Activated naive CD4-positive, alpha-beta T cell treated with anti-CD3 and anti-CD28 coated beads for 36 hours (primary cell): ENCODE results near the gene PHKA1. TPM values are rescaled to one million over a fixed set of nuclear protein-coding genes. Genes with fewer than 3 reads are reported as not detected.
"Not testable (repeated sequence)": the region's sequence is repeated elsewhere in the genome, so short reads cannot be mapped to it uniquely, and the experiment has no call there.

Source experiments
- CTCF ChIA-PET: fragments of 350-600 bp; sonication (Branson Sonifier 250); formaldehyde crosslinking; loops from one replicate; lab custom pipeline; 2021; ENCODE audit warnings: antibody characterized with exemption; lab: Charles Lee
- DNase-seq: peaks from one replicate; pipeline ENCODE4 v3.0.0-alpha.2; 2020
- H3K27ac Mint-ChIP-seq: one replicate; pipeline ENCODE4 v1.8.0; 2021; ENCODE audit warnings: mild to moderate bottlenecking, mixed read lengths
- H3K27me3 Mint-ChIP-seq: one replicate; pipeline ENCODE4 v1.8.0; 2021; ENCODE audit warnings: low read depth, mixed read lengths
- H3K36me3 Mint-ChIP-seq: one replicate; pipeline ENCODE4 v1.8.0; 2021; ENCODE audit warnings: low read depth, mixed read lengths
- H3K4me1 Mint-ChIP-seq: one replicate; pipeline ENCODE4 v1.8.0; 2021; ENCODE audit warnings: low read depth, mixed read lengths
- H3K4me3 Mint-ChIP-seq: one replicate; pipeline ENCODE4 v1.8.0; 2021; ENCODE audit warnings: mild to moderate bottlenecking, moderate library complexity, mixed read lengths
- H3K9me3 Mint-ChIP-seq: one replicate; pipeline ENCODE4 v1.8.0; 2021; ENCODE audit warnings: mixed read lengths
- intact Hi-C: fragments of 100-400 bp; cut with micrococcal nuclease; formaldehyde crosslinking; loops from one replicate; pipeline ENCODE4 v1.15.1; 2023
- total RNA-seq, 2 experiments: library from RNA; stranded (reverse); gene quantifications; one replicate each; pipeline ENCODE4 v1.2.3, GENCODE V29; 2021

Gene PHKA1
- total RNA-seq, 2 experiments from 2014 or later = 5.8 to 6.5 TPM

DNA sequence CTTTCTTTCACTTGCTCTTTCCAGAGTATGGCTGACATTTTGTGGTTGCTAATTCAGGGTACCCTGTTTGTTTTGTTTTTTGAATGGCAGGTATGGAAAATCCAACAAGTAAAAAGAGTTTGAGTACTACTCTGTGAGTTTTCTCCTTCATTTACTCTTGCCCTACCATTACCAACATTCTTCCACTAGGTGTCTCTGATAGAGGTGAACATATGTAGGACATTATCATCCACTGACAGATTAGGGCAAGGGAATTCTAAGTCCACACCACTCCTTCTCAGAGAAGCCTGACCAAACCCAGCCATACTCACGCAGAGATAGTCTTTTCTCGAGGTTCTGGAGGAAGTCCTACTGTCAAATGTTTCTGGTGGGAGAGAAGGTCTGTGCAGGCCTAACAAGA, 104.8 kb downstream of the PHKA1 start:
- Mint-ChIP-seq H3K27ac (no peak overlapping the region), H3K4me3 (no peak overlapping the region), H3K27me3 (peaks cover 1% of the 10 kb centered on the region), H3K9me3 (no peaks in the 10 kb centered on the region), H3K4me1 (no peaks in the 10 kb centered on the region), H3K36me3 (peaks cover 13% of the 10 kb centered on the region)
- CTCF ChIA-PET = no interaction called here
- intact Hi-C loops = no loop called here
- DNase-seq = no peak

DNA sequence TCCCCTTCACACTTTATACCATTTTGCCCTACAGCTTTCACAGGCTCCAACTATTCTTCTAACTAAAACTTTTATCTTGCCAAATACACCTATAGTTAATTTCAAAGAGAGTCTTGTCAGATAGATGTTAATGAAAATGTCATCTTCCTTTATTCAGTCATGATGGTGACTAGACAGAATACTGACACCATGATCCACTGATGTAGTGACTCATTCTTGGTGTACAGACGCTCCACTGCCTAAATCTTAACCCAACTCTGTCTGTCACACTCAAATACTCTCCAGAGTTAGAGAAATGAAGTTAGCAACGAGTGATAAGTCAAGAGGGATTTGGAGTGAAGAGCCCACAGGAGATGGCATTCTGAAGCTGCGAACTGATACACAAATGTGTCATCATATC, 109.4 kb downstream of the PHKA1 start:
- Mint-ChIP-seq H3K27ac (no peak overlapping the region), H3K4me3 (no peak overlapping the region)
- intact Hi-C loops = loop anchor here (1.0 kb wide), 1 partner anchor 17 kb away; no protein-coding TSS in a partner anchor

DNA sequence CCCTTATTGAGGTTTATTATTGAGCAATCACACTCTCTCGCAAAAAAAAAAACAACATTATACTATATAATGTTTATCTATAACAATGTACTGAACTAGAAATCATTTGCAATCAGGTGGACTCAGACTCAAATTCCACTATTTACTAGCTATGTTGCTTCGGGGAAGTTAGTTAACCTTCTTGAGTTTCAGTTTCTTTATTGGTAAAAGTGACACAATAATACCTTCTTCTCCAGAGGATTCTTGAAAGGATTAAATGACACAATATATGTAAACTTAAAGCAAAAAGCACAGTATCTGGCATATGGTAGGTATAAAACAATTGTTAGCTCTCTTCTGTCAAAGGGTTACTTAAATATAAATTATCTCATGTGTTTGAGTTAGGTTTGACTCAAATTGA, 110.0 kb downstream of the PHKA1 start:
- Mint-ChIP-seq H3K9me3 (no peaks in the 10 kb centered on the region), H3K36me3 (peaks cover 9% of the 10 kb centered on the region), H3K4me3 (no peak overlapping the region), H3K27ac (no peak overlapping the region), H3K27me3 (no peaks in the 10 kb centered on the region), H3K4me1 (peaks cover 2% of the 10 kb centered on the region)
- DNase-seq = no peak
- intact Hi-C loops = loop anchor here (1.0 kb wide), 1 partner anchor 17 kb away; no protein-coding TSS in a partner anchor
- CTCF ChIA-PET = no interaction called here

More for the DNA sequence above, 109.4 kb downstream of the PHKA1 start:
- CTCF ChIA-PET = no interaction called here
- H3K27me3 Mint-ChIP-seq = no peaks in the 10 kb centered on the region
- H3K4me1 Mint-ChIP-seq = peaks cover 2% of the 10 kb centered on the region
- no peak for DNase-seq
- H3K9me3 Mint-ChIP-seq = no peaks in the 10 kb centered on the region
- H3K36me3 Mint-ChIP-seq = peaks cover 11% of the 10 kb centered on the region

DNA sequence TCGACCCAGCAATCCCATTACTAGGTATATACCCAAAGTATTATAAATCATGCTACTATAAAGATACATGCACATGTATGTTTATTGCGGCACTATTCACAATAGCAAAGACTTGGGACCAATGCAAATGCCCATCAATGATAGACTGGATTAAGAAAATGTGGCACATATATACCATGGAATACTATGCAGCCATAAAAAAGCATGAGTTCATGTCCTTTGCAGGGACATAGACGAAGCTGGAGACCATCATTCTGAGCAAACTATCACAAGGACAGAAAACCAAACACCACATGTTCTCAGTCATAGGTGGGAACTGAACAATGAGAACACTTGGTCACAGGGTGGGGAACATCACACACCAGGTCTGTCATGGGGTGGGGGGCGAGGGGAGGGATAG, 123.1 kb downstream of the PHKA1 start:
- H3K27ac Mint-ChIP-seq, H3K9me3 Mint-ChIP-seq, CTCF ChIA-PET, H3K36me3 Mint-ChIP-seq, H3K27me3 Mint-ChIP-seq, H3K4me1 Mint-ChIP-seq, DNase-seq, H3K4me3 Mint-ChIP-seq, intact Hi-C loops: not testable (repeated sequence)

DNA sequence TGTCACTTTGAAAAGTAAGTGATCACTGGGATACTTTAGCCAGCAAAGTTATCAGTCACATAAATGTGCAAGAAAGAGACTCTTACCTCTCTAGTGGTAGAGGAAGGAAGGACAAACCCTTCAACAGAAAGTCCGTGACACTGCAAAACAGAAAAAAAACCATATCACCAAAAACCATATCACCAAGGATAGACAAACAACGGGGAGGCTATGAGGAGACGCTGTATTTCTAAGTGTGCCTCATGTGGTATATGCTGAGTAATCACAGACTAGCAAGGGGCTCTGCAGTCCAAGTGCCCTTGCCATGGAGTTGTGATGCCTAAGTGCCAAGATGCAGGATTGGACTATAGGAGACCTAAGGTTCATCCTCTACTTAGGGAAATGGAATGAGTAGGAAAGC, 129.9 kb downstream of the PHKA1 start:
- CTCF ChIA-PET = no interaction called here
- Mint-ChIP-seq H3K27ac (no peak overlapping the region), H3K4me3 (no peak overlapping the region), H3K36me3 (peaks cover 5% of the 10 kb centered on the region), H3K9me3 (no peaks in the 10 kb centered on the region), H3K4me1 (no peaks in the 10 kb centered on the region), H3K27me3 (peaks cover 3% of the 10 kb centered on the region)
- DNase-seq = no peak
- intact Hi-C loops = no loop called here

DNA sequence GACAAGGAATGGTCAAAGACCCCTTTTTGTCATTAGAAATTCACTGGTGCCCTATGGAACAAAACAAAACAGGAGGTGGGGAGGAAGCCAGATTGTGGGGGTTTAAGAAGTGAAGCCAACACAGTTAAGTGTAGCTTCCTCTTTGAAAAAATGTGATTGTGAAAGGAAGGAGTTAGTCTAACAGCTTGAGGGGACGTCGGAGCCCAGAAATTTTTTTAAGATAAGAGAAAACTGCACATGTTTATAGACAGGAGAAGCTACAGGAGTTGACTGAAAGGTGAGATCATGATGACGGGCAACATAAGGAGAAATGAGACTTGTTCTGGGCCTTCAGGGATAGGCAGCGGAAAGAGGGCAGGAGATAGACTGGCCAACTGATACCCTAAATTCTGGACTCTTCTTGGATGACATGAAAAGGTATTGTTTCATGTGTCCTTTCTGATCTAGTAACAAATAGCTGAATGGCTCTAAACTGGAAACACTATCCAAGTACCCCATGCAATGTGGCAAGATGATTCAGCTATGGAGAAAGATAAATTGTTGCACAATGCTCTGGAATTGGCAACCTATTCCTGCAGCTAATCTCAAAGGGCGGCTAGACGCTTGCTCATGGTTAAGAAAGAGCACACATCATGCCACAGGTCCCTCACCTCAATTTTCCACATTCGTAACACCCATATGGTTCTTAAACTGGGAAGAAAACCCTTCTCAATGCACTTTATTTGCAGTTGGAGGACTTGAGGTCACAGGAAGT, 137.8 kb downstream of the PHKA1 start:
- no peak overlapping the region for H3K27ac Mint-ChIP-seq
- CTCF ChIA-PET = no interaction called here
- no peaks in the 10 kb centered on the region for H3K9me3 Mint-ChIP-seq
- H3K4me3 Mint-ChIP-seq = no peak overlapping the region
- no peaks in the 10 kb centered on the region for H3K27me3 Mint-ChIP-seq
- H3K4me1 Mint-ChIP-seq = peaks cover 4% of the 10 kb centered on the region
- H3K36me3 Mint-ChIP-seq = peaks cover under 1% of the 10 kb centered on the region
- intact Hi-C loops = no loop called here
- DNase-seq = no peak

DNA sequence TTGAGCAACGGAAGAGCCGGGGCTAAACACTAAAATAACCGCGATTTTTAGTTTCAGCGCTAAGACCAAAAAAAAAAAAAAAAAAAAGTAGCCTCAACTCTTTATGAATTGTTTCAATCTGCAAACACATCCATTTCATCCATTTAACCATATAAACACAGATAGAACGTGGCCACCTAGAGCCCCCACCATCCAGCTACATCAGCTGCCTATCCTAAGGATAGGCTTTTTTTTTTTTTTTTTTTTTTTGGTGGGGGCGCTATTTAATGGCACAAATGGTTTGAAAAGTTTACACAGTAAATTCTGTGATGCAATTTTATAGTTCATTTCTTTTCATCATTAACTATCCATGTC, 141.0 kb downstream of the PHKA1 start:
- H3K36me3 Mint-ChIP-seq = peaks cover 9% of the 10 kb centered on the region

DNA sequence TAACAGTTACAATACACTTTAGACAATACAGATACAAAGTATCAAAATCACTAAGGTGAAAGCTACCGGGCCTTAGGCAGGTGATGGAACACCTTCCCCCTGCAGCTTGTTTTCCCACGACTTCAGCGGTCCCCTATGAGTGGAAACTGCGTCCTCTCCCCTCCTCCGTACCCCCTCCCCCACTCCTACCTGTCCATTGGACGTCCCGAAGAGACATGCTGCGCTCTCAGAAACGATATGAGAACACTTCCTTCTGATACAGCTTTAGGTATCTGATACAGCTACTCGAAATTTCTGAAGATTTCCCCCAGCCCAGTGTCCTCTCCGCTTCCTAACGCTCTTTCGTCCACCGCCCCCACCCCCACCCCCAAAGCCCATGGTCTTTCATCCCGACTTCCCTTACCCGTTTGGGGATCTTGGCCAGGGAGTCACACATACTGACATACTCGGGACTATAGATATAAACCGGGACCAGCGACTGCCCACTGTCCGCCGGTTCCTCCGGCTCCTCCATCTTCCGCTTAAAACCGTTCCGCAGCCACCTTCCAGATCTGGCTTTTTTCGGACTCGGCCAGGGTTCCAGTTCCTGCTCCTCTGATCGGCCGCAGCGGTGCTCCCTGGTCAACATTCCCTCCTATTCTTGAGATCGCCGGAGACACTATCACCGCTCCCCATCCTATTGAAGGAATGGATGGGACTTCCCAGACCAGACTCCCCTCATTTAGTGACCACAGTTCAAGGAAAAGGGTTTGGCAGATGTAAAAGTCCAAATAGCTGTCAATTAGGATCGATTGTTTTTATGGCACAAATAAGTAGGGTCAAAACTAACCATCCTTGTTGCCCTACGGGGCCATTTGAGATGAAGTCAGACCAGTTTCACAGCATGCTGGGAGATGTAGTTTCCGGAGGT, 141.6 kb downstream of the PHKA1 start, which contains the start of gene HDAC8:
HDAC8 (minus strand) TSS at position 596 of the 910 bp plus-strand sequence; CDS start at position 514, 82 bp downstream.
- Mint-ChIP-seq H3K4me3 (peak within 1 kb of the TSS; percentile 97), H3K4me1 (peaks cover 7% of the 10 kb centered on the region), H3K36me3 (peaks cover 9% of the 10 kb centered on the region), H3K27ac (peak within 1 kb of the TSS; percentile 91), H3K9me3 (no peaks in the 10 kb centered on the region), H3K27me3 (no peaks in the 10 kb centered on the region)
- peak; percentile 66 for DNase-seq
- CTCF ChIA-PET = no interaction called here
- intact Hi-C loops = loop anchor here (1.0 kb wide), 3 partner anchors 49 to 391 kb away; partner anchors contain the start of genes PHKA1 and PIN4

More for the DNA sequence above, 141.0 kb downstream of the PHKA1 start:
- no peak for DNase-seq
- Mint-ChIP-seq H3K9me3 (no peaks in the 10 kb centered on the region), H3K27me3 (no peaks in the 10 kb centered on the region), H3K4me3 (peak overlapping the region; percentile 97), H3K27ac (no peak overlapping the region), H3K4me1 (peaks cover 7% of the 10 kb centered on the region)
- CTCF ChIA-PET = no interaction called here
- intact Hi-C loops = loop anchor here (1.0 kb wide), 1 partner anchor 392 kb away; the partner anchor contains the start of gene PIN4

DNA sequence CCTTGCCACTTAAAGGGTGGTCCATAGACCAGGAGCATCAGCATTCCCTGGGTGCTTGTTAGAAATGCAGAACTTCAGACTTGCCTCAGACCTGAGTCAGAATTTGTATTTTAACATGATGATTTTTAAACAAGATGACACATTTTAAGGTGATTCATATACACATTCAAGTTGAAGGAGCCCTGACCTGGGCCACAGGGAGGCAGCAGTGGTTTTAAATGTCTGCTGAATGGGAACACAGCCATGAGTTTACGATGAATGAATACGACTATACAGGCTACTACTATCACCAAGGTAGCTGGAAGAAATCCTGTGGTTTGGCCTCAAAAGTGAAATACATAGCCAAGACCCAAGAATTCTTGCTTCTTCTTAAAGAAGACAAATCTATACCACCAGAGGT, 144.3 kb downstream of the PHKA1 start:
- CTCF ChIA-PET = interaction anchor here (0.8 kb wide), 1 partner anchor 9 kb away, joined by 3 read pairs; no protein-coding TSS in a partner anchor
- peak; percentile 40 for DNase-seq
- intact Hi-C loops = no loop called here

DNA sequence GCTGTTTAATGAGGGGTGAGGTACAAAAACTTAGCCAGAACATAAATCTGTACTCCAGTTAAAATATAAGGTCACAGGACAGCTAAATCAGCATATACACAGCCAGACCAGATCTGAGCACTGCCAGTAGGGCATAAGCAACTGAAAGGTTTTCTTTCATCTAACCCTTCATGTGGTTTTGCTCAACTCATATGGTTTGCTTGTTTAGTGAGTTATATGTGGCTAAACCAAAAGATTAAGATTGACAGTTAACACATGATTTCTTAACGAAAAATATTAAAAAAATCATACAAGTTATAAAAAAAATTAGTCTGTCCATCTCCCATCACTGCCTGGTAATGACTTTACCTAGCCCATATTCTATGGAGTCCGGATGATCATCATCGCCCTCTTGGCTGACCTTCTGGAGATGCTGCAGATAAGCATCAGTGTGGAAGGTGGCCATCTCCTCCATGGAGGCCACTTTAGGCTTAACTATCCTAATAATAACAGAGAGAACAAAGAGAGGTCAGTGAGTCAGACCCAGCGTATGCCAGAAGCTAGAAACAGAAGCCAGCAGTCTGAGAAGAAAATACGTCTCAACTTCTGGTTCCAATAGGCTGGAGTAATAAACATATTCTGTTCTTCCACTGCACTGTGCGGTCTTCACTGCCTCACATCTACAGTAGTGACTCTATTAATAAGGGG, 145.6 kb downstream of the PHKA1 start:
- Mint-ChIP-seq H3K4me3 (no peak overlapping the region), H3K4me1 (peaks cover 7% of the 10 kb centered on the region), H3K27ac (no peak overlapping the region), H3K36me3 (peaks cover 16% of the 10 kb centered on the region), H3K27me3 (no peaks in the 10 kb centered on the region), H3K9me3 (no peaks in the 10 kb centered on the region)
- intact Hi-C loops = no loop called here
- DNase-seq = no peak
- CTCF ChIA-PET = no interaction called here

More for the DNA sequence above, 144.3 kb downstream of the PHKA1 start:
- H3K27me3 Mint-ChIP-seq = no peaks in the 10 kb centered on the region
- H3K4me1 Mint-ChIP-seq = peaks cover 7% of the 10 kb centered on the region
- H3K27ac Mint-ChIP-seq = no peak overlapping the region
- H3K9me3 Mint-ChIP-seq = no peaks in the 10 kb centered on the region
- H3K36me3 Mint-ChIP-seq = peaks cover 15% of the 10 kb centered on the region
- no peak overlapping the region for H3K4me3 Mint-ChIP-seq

DNA sequence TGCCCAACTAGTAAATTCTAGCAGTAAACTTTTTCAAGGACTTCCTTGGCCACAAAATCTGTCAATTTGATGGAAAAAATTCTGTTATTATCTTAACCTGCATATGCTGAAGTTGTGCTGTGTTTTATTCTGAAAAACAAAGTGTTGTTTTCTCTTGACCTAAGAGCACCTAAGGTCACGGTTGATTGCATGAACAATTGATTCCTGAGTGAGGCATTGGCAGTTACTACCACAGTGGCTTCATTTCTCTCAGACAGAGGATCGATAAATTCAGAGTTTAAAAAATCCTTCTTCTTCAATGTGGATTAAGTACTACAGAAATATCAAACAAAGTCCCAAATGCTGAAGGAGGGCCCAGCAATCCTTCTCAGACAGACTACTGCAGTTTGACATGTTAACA, 147.7 kb downstream of the PHKA1 start:
- intact Hi-C loops = no loop called here
- H3K4me3 Mint-ChIP-seq = no peak overlapping the region
- DNase-seq = no peak
- CTCF ChIA-PET = no interaction called here
- no peak overlapping the region for H3K27ac Mint-ChIP-seq
- peaks cover 3% of the 10 kb centered on the region for H3K4me1 Mint-ChIP-seq
- no peaks in the 10 kb centered on the region for H3K27me3 Mint-ChIP-seq
- H3K36me3 Mint-ChIP-seq = peaks cover 22% of the 10 kb centered on the region
- H3K9me3 Mint-ChIP-seq = no peaks in the 10 kb centered on the region

DNA sequence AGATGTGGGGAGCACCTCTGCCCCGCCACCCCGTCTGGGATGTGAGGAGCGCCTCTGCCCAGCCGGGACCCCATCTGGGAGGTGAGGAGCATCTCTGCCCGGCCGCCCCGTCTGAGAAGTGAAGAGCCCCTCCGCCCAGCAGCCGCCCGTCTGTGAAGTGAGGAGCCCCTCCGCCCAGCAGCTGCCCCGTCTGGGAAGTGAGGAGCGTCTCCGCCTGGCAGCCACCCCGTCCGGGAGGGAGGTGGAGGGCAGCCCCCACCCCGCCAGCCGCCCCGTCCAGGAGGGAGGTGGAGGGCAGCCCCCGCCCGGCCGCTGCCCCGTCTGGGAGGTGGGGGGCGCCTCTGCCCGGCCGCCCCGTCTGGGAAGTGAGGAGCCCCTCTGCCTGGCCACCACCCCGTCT, 154.5 kb downstream of the PHKA1 start:
- H3K27ac Mint-ChIP-seq, H3K4me3 Mint-ChIP-seq, H3K4me1 Mint-ChIP-seq, intact Hi-C loops, H3K9me3 Mint-ChIP-seq, DNase-seq, CTCF ChIA-PET, H3K27me3 Mint-ChIP-seq: not testable (repeated sequence)
- peaks cover 14% of the 10 kb centered on the region for H3K36me3 Mint-ChIP-seq
